Mucosa of rectum (tissue), 2 donors: Measurements from ENCODE around the gene XRCC4.

ENCODE experiments used
- H3K27ac ChIP-seq, 2 donors: one replicate each; pipeline ENCODE4 v1.7.0; 2013; ENCODE audit warnings: inconsistent platforms in 2 of 2, low read depth in 2 of 2, low read length in 2 of 2
- H3K27me3 ChIP-seq, 2 donors: one replicate each; pipeline ENCODE4 v1.7.0; 2013; ENCODE audit warnings: low read length in 2 of 2; ENCODE audit not compliant: control insufficient read depth in 2 of 2, insufficient read depth in 2 of 2
- H3K36me3 ChIP-seq, 2 donors: one replicate each; pipeline ENCODE4 v1.7.0; 2013; ENCODE audit warnings: low read length in 2 of 2; ENCODE audit not compliant: control insufficient read depth in 2 of 2, insufficient read depth in 2 of 2
- H3K4me1 ChIP-seq, 2 donors: one replicate each; pipeline ENCODE4 v1.7.0; 2013; ENCODE audit warnings: low read length in 2 of 2, mild to moderate bottlenecking in 1 of 2; ENCODE audit not compliant: control insufficient read depth in 2 of 2, insufficient read depth in 2 of 2
- H3K4me3 ChIP-seq, 2 donors: one replicate each; pipeline ENCODE4 v1.7.0; 2013; ENCODE audit warnings: low read length in 2 of 2
- H3K9ac ChIP-seq, 2 donors: one replicate each; pipeline ENCODE4 v1.7.0; 2013; ENCODE audit warnings: low read length in 2 of 2, low read depth in 1 of 2, mild to moderate bottlenecking in 1 of 2
- H3K9me3 ChIP-seq, 2 donors: one replicate each; pipeline ENCODE4 v1.7.0; 2013; ENCODE audit warnings: low read length in 2 of 2; ENCODE audit not compliant: control insufficient read depth in 2 of 2
- donor health status: healthy.
- donor health status: Normal muscosa, but diverticular disease.

Gene XRCC4

GRCh38 chr5:83107692-83108420 is 30.5 kb downstream of the XRCC4 start:
- Histone ChIP-seq H3K9ac (no peak overlapping the region), H3K36me3 (no peaks in the 10 kb centered on the region), H3K4me3 (no peak overlapping the region), H3K27me3 (no peaks in the 10 kb centered on the region), H3K27ac (no peak overlapping the region), H3K9me3 (no peaks in the 10 kb centered on the region), H3K4me1 (no peaks in the 10 kb centered on the region)

- Histone ChIP-seq H3K27me3 (no peaks in the 10 kb centered on the region), H3K27ac (no peak overlapping the region), H3K9ac (no peak overlapping the region), H3K4me1 (no peaks in the 10 kb centered on the region), H3K9me3 (no peaks in the 10 kb centered on the region), H3K36me3 (peaks cover 0 to 4% of the 10 kb centered on the region in 2 donors), H3K4me3 (no peak overlapping the region)
Observed at GRCh38 chr5:83109380-83109779, 32.0 kb downstream of the XRCC4 start.

- Histone ChIP-seq H3K9ac (no peak overlapping the region), H3K36me3 (peaks cover 0 to 4% of the 10 kb centered on the region in 2 donors), H3K4me3 (no peak overlapping the region), H3K27ac (no peak overlapping the region), H3K27me3 (no peaks in the 10 kb centered on the region), H3K4me1 (no peaks in the 10 kb centered on the region), H3K9me3 (no peaks in the 10 kb centered on the region)
Observed at GRCh38 chr5:83115816-83116215, 38.5 kb downstream of the XRCC4 start.

- H3K9ac ChIP-seq = no peak overlapping the region
- H3K27ac ChIP-seq = no peak overlapping the region
- H3K27me3 ChIP-seq = no peaks in the 10 kb centered on the region
- H3K36me3 ChIP-seq = no peaks in the 10 kb centered on the region
- no peaks in the 10 kb centered on the region for H3K9me3 ChIP-seq
- no peaks in the 10 kb centered on the region for H3K4me1 ChIP-seq
- no peak overlapping the region for H3K4me3 ChIP-seq
Observed at GRCh38 chr5:83118471-83118870, 41.1 kb downstream of the XRCC4 start.

GRCh38 chr5:83118976-83119375 is 41.6 kb downstream of the XRCC4 start:
- Histone ChIP-seq H3K4me3 (no peak overlapping the region), H3K9ac (no peak overlapping the region), H3K9me3 (no peaks in the 10 kb centered on the region), H3K4me1 (no peaks in the 10 kb centered on the region), H3K36me3 (no peaks in the 10 kb centered on the region), H3K27ac (no peak overlapping the region), H3K27me3 (no peaks in the 10 kb centered on the region)

DNA sequence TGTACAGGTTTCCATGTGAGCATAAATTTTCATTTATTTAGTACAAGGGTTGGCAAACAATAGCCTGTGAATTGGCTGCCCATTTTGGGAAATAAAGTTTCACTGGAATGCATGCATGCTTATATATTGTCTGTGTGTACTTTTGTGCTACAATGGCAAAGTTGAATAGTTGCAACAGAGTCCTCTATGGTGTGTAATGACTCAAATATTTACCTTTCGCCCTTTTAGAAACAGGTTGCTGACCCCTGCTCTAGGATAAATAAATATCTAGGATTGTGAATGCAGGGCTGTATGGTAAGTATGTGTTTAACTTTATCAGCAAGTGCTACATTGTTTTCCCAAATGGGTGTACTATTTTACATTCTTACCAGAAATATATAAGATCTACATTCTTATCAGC is 47.2 kb downstream of the XRCC4 start:
- no peak overlapping the region for H3K9ac ChIP-seq
- no peak overlapping the region for H3K27ac ChIP-seq
- H3K4me1 ChIP-seq = no peaks in the 10 kb centered on the region
- no peaks in the 10 kb centered on the region for H3K36me3 ChIP-seq
- no peaks in the 10 kb centered on the region for H3K9me3 ChIP-seq
- no peak overlapping the region for H3K4me3 ChIP-seq
- H3K27me3 ChIP-seq = no peaks in the 10 kb centered on the region

DNA sequence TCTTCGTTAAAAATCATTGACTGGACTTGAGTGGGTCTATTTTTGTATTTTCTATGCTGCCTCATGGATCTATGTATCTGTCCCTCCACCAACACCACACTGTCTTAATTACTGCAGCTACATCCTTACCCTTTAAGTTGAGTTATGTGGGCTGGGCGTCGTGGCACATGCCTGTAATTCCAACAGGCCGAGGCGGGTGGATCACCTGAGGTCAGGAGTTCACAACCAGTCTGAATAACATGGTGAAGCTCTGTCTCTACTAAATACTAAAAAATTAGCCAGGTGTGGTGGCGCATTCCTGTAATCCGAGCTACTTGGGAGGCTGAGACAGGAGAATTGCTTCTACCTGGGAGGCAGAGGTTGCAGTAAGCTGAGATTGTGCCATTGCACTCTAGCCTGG is 48.2 kb downstream of the XRCC4 start:
- H3K27ac ChIP-seq = no peak overlapping the region
- no peaks in the 10 kb centered on the region for H3K9me3 ChIP-seq
- H3K36me3 ChIP-seq = no peaks in the 10 kb centered on the region
- no peaks in the 10 kb centered on the region for H3K4me1 ChIP-seq
- no peak overlapping the region for H3K4me3 ChIP-seq
- no peak overlapping the region for H3K9ac ChIP-seq
- no peaks in the 10 kb centered on the region for H3K27me3 ChIP-seq

DNA sequence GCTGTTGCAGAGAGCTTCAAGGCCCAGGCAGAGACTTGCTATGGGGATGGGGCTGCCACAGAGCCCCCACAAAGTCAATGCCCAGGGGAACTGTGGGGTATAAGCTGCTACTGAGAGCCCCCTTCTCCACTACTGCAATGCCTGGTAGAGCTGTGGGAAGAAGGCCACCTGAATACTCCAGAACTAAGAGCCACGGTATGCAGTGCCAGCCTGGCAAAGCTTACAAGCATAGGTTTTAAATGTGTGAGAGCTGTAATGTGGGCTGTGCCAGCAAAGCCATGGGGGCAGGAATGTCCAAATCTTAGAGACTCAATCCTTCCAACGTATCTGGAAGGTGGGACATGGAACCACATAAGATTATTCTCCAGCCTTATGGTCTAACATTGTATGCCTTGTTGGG is 49.2 kb downstream of the XRCC4 start:
- Histone ChIP-seq H3K36me3 (no peaks in the 10 kb centered on the region), H3K27ac (no peak overlapping the region), H3K4me3 (no peak overlapping the region), H3K27me3 (no peaks in the 10 kb centered on the region), H3K9ac (no peak overlapping the region), H3K9me3 (no peaks in the 10 kb centered on the region), H3K4me1 (no peaks in the 10 kb centered on the region)

GRCh38 chr5:83133797-83134196 is 56.5 kb downstream of the XRCC4 start:
- Histone ChIP-seq H3K9ac (no peak overlapping the region), H3K4me1 (no peaks in the 10 kb centered on the region), H3K36me3 (peaks cover 0 to 4% of the 10 kb centered on the region in 2 donors), H3K27me3 (no peaks in the 10 kb centered on the region), H3K9me3 (no peaks in the 10 kb centered on the region), H3K27ac (no peak overlapping the region), H3K4me3 (no peak overlapping the region)

DNA sequence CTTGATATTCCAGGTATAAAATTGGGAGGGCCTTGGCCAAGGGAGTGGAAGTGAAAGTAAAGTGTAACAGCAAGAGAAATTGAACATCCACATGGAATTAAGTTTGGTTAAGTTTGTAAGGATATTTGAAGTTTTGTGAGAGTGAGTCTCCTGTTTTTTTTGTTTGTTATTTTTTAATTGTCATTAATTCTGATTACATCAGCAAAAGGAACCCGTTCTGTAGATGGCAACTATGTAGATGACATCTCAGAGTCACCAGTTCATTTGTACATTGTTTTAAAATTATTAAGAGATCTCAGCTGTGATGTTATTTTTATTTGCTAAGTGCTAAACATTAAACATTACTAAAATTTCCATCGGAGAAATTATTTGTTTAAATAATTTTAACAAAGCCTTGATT is 65.2 kb downstream of the XRCC4 start:
- Histone ChIP-seq H3K36me3 (peaks cover 0 to 3% of the 10 kb centered on the region in 2 donors), H3K4me1 (no peaks in the 10 kb centered on the region), H3K4me3 (no peak overlapping the region), H3K27ac (no peak overlapping the region), H3K9ac (no peak overlapping the region), H3K27me3 (no peaks in the 10 kb centered on the region), H3K9me3 (no peaks in the 10 kb centered on the region)
